GM12878 (cell line): Measurements from ENCODE around the gene CLTRN. TPM values are rescaled to one million over a fixed set of nuclear protein-coding genes. Genes with fewer than 3 reads are reported as not detected.

Experiments
- ATAC-seq: fragments of 200-7000 bp; cut with Tn5 transposase; 3 replicates; pipeline ENCODE4 v1.9.1; 2020; ENCODE audit warnings: mild to moderate bottlenecking, moderate library complexity
- BruUV-seq: library from RNA; stranded (reverse); fragments of 400-500 nt; replicated peaks from 2 replicates; lab custom pipeline; 2021; lab: Mats Ljungman, UMichigan
- CTCF ChIA-PET: fragments of 300-600 bp; sonication (Branson Sonifier 250); formaldehyde crosslinking; extraction: SDS; loops from one replicate; lab custom pipeline; 2021; ENCODE audit warnings: inconsistent platforms; lab: Yijun Ruan, JAX
- POLR2A ChIA-PET: fragments of 350-600 bp; formaldehyde crosslinking; extraction: SDS; loops from one replicate; lab custom pipeline; 2021; ENCODE audit warnings: inconsistent platforms; lab: Charles Lee
- RAD21 ChIA-PET: fragments of 300-600 bp; sonication (Branson Sonifier 250); formaldehyde crosslinking; loops from one replicate; lab custom pipeline; 2023; ENCODE audit warnings: antibody characterized with exemption; ENCODE audit not compliant: unreplicated experiment; lab: Charles Lee
- SMC1A ChIA-PET: fragments of 300-600 bp; sonication (Branson Sonifier 250); formaldehyde crosslinking; loops from one replicate; lab custom pipeline; 2023; ENCODE audit not compliant: unreplicated experiment, uncharacterized antibody; lab: Charles Lee
- DNase-seq: peaks from one replicate; pipeline ENCODE4 v3.0.0-alpha.2; 2011; ENCODE audit warnings: low read depth, low spot score
- FAIRE-seq: peaks from 3 replicates; lab custom pipeline; 2011; peaks lifted over from hg19 to GRCh38; lab: Jason Lieb, UNC
- H2AFZ ChIP-seq: 2 replicates; pipeline ENCODE4 v1.6.0; 2011; ENCODE audit warnings: low read depth, low read length, control low read depth; ENCODE audit not compliant: control insufficient read depth
- H3K27ac ChIP-seq: 2 replicates; pipeline ENCODE4 v1.5.1; 2011; ENCODE audit warnings: control low read depth; ENCODE audit not compliant: control insufficient read depth, insufficient read depth
- H3K27me3 ChIP-seq, 2 experiments: replicated peaks in 1 of 2; 2 replicates each; pipeline versions ENCODE4 v1.6.0 to v1.6.1; 2011; ENCODE audit warnings: low read length in 1 of 2; ENCODE audit not compliant: control insufficient read depth in 2 of 2, insufficient read depth in 2 of 2
- H3K36me3 ChIP-seq, 2 experiments: 2 replicates each; pipeline ENCODE4 v1.5.1; 2011; ENCODE audit warnings: low read length in 1 of 2; ENCODE audit not compliant: control insufficient read depth in 2 of 2, insufficient read depth in 2 of 2
- H3K4me1 ChIP-seq: 2 replicates; pipeline ENCODE4 v1.6.1; 2011; ENCODE audit warnings: mild to moderate bottlenecking, low read length, moderate library complexity, mixed read lengths; ENCODE audit not compliant: control insufficient read depth, insufficient read depth
- H3K4me2 ChIP-seq: 2 replicates; pipeline ENCODE4 v1.6.0; 2011; ENCODE audit warnings: control low read depth; ENCODE audit not compliant: control insufficient read depth, insufficient read depth
- H3K4me3 ChIP-seq: fragments of 200-600 bp; sonication (generic); 2 replicates; pipeline ENCODE4 v1.5.1; 2016
- H3K79me2 ChIP-seq: 2 replicates; pipeline ENCODE4 v1.6.0; 2011; ENCODE audit warnings: low read length; ENCODE audit not compliant: control insufficient read depth, insufficient read depth
- H3K9ac ChIP-seq: 2 replicates; pipeline ENCODE4 v1.8.0; 2011; ENCODE audit warnings: low read length, control low read depth, mixed read lengths; ENCODE audit not compliant: control insufficient read depth, insufficient read depth
- H3K9me3 ChIP-seq: replicated peaks from 3 replicates; pipeline ENCODE4 v1.5.1; 2011; ENCODE audit warnings: mild to moderate bottlenecking, low read length; ENCODE audit not compliant: control insufficient read depth, insufficient read depth
- H4K20me1 ChIP-seq: 2 replicates; pipeline ENCODE4 v1.6.0; 2011; ENCODE audit not compliant: control insufficient read depth, insufficient read depth
- CHD2 ChIP-seq: IDR thresholded peaks from 2 replicates; pipeline ENCODE4 v1.6.1; 2011; ENCODE audit warnings: low read depth, low read length, improper control_type of control experiment, borderline replicate concordance
- SMAD5 ChIP-seq: IDR thresholded peaks from 2 replicates; pipeline ENCODE4 v1.6.1; 2016; ENCODE audit warnings: antibody characterized with exemption, low read depth
- WGBS: methylation state at CpG from one replicate; pipeline ENCODE4 v1.1.6; 2016; ENCODE audit warnings: low lambda C conversion rate; ENCODE audit not compliant: insufficient replicate concordance, insufficient coverage; ENCODE audit errors: missing lambda C conversion rate; 5-methylcytosine and 5-hydroxymethylcytosine counted together
- in situ Hi-C: fragments of 300-500 bp; cut with MboI; formaldehyde crosslinking; loops from 9 replicates; pipeline ENCODE4 v1.14.3; 2018; ENCODE audit warnings: mixed read lengths
- intact Hi-C: fragments of 100-400 bp; cut with micrococcal nuclease; formaldehyde crosslinking; loops from one replicate; pipeline ENCODE4 v1.14.2; 2022; ENCODE audit not compliant: unreplicated experiment
- polyA plus RNA-seq, 11 experiments: library from polyadenylated mRNA; depleted of rRNA in 4 of 11; unstranded in 6 of 11; stranded (reverse) in 5 of 11; fragments of >200 nt; fragmentation: Nextera tagmentation in 4 of 11; fragmentation: Illumina TruSeq in 1 of 11; extraction: Ambion mirVana in 4 of 11; extraction: Trizol in 1 of 11; gene quantifications; 1 replicate in 1 of 11; 2 replicates in 10 of 11; pipeline versions ENCODE4 v1.2.1 to v1.2.3, GENCODE V29; 2011 to 2016; ENCODE audit warnings: inconsistent platforms in 2 of 11, missing spikeins in 2 of 11, low read depth in 1 of 11
- total RNA-seq, 4 experiments: library from RNA; depleted of rRNA in 3 of 4; stranded (reverse); fragments of >200 nt in 3 of 4; fragmentation: Illumina TruSeq in 1 of 4; extraction: Trizol in 1 of 4; gene quantifications; 2 replicates each; pipeline versions ENCODE4 v1.2.1 to v1.2.3, GENCODE V29; 2013 to 2021
- TF ChIP-seq, protein P1 (sequence below): fragments of 450-650 bp; formaldehyde crosslinking; IDR thresholded peaks from 2 replicates; pipeline ENCODE4 v1.5.0; 2022; ENCODE audit warnings: mild to moderate bottlenecking, missing genetic modification characterization

CLTRN gene
- total and polyA plus RNA-seq, 10 of the 15 experiments (the other 5 are each of a cell fraction or from before 2014, with no cell fraction given) = 0.13 to 0.75 (median 0.27) TPM; not detected in 1

- ATAC-seq = no peak
- intact Hi-C loops = no loop called here
These were observed 20.6 kb downstream of the CLTRN start for GRCh38 chrX:15643786-15644559.

More at GRCh38 chrX:15643786-15644559, 20.6 kb downstream of the CLTRN start:
- no peak for TF ChIP-seq SMAD5
- no peak for TF ChIP-seq CHD2
- TF ChIP-seq, protein P1, sequence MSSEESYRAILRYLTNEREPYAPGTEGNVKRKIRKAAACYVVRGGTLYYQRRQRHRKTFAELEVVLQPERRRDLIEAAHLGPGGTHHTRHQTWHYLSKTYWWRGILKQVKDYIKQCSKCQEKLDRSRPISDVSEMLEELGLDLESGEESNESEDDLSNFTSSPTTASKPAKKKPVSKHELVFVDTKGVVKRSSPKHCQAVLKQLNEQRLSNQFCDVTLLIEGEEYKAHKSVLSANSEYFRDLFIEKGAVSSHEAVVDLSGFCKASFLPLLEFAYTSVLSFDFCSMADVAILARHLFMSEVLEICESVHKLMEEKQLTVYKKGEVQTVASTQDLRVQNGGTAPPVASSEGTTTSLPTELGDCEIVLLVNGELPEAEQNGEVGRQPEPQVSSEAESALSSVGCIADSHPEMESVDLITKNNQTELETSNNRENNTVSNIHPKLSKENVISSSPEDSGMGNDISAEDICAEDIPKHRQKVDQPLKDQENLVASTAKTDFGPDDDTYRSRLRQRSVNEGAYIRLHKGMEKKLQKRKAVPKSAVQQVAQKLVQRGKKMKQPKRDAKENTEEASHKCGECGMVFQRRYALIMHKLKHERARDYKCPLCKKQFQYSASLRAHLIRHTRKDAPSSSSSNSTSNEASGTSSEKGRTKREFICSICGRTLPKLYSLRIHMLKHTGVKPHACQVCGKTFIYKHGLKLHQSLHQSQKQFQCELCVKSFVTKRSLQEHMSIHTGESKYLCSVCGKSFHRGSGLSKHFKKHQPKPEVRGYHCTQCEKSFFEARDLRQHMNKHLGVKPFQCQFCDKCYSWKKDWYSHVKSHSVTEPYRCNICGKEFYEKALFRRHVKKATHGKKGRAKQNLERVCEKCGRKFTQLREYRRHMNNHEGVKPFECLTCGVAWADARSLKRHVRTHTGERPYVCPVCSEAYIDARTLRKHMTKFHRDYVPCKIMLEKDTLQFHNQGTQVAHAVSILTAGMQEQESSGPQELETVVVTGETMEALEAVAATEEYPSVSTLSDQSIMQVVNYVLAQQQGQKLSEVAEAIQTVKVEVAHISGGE (CRISPR knock-in tag) = no peak
- Histone ChIP-seq H3K79me2 (no peaks in the 10 kb centered on the region), H3K4me1 (no peaks in the 10 kb centered on the region), H3K27me3 (peaks cover 0 to 3% of the 10 kb centered on the region in 2 experiments; a peak in 1 of 4 replicates), H3K4me2 (no peak overlapping the region), H3K4me3 (no peak overlapping the region), H3K27ac (no peak overlapping the region), H3K36me3 (no peaks in the 10 kb centered on the region), H4K20me1 (no peaks in the 10 kb centered on the region), H3K9ac (no peak overlapping the region), H2AFZ (no peak overlapping the region), H3K9me3 (no peaks in the 10 kb centered on the region)
- FAIRE-seq (no peak), DNase-seq (no peak)
- 13% methylated on average over 7 of the region's 7 CpGs for WGBS
- CTCF ChIA-PET = interaction anchor here (1.1 to 1.5 kb wide), 2 partner anchors 21 to 42 kb away, joined by 3 read pairs; no protein-coding TSS in a partner anchor
- in situ Hi-C loops = no loop called here
- POLR2A ChIA-PET = no interaction called here
- BruUV-seq = no TSS peak
- SMC1A ChIA-PET = no interaction called here
- RAD21 ChIA-PET = no interaction called here
